Activated naive CD8-positive, alpha-beta T cell treated with anti-CD3 and anti-CD28 coated beads, Interleukin-2, amount 50 U/mL, for 16 hours (primary cell): ENCODE results near the gene SDK1.

Experiments
- DNase-seq: peaks from one replicate; pipeline ENCODE4 v3.0.0-alpha.2; 2020; ENCODE audit warnings: low read depth, low spot score

Gene SDK1

GRCh38 chr7:4268040-4268965, 967.3 kb downstream of the SDK1 start:
- DNase-seq, result no peak

DNA sequence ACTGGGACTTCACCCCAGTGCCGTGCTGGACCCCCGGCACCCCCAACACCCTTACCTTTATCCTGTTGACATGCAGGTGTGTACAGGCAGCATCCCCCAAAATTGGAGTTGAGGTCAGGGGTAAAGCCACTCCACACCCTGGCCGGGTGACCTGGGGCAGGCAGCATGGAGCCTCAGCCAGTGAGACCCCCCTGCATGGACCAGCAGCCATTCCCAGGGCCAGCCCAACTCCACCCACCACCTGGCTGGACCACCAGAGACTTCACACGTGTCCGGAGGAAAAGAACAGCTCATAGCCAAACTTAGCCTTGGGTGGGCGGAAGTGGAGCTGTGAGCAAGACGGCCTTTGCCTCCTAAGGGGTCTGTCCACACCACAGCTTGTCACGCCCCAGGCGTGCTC, 968.0 kb downstream of the SDK1 start:
- DNase-seq, result no peak

DNA sequence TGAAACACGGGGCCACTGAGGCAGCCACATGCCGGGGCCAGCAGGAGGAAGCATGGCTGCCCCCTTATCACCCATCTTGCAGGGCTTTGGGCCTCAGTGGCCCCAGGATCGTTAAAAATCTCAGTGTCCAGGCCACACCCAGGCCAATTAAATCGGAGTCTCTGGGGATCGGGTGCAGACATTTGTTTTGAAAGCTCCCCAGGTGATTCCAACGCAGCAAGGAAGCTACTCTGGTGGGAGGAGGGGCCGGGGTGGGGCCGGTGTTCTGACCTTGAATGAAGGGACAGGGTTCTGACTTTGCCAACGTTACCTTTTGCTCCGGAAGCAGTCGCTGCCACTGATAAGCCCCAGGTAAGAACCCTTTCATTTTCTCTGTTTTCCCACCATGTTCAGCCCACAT, 968.7 kb downstream of the SDK1 start:
- no peak for DNase-seq

- no peak for DNase-seq
Measured at GRCh38 chr7:4270268-4270667, 969.2 kb downstream of the SDK1 start.

- no peak for DNase-seq
Measured at GRCh38 chr7:4270941-4271715, 970.1 kb downstream of the SDK1 start.

DNA sequence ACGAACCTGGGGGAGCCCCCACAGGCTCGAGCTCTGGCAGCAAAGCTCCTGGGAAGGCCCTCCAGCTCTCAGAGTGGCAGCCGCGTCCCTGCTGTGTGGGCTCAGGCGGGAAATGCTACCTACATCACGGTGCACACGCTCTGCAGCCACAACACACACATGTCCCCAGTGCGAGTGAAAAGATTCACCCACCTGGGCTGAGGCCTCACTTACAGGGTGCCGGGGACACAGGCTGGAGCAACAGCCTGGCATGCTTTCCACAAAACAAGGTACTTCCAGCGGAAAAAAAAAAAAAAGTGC, 970.6 kb downstream of the SDK1 start:
- DNase-seq, result no peak

DNA sequence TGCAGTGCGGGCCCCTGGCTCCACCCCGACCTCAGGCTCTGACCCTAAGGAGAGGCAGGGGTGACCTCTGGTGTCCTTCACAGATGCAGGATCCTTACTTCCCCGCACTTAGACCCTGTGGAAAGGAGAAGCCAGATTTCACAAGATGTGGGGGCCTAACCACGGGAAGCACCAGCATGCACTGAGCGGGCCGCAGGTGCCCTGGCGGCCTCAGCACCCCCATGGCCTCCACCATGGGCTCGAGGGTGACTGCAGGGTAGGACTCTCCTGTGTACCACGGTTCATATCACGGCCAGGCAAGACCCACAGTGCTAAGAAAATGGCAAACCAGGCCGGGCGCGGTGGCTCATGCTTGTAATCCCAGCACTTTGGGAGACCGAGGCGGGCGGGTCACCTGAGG, 971.1 kb downstream of the SDK1 start:
- no peak for DNase-seq

GRCh38 chr7:4273566-4274230, 972.6 kb downstream of the SDK1 start:
- DNase-seq, result no peak

- no peak for DNase-seq
Measured at GRCh38 chr7:4274286-4274685, 973.2 kb downstream of the SDK1 start.

GRCh38 chr7:4277936-4278335, 976.9 kb downstream of the SDK1 start:
- DNase-seq, result no peak

DNA sequence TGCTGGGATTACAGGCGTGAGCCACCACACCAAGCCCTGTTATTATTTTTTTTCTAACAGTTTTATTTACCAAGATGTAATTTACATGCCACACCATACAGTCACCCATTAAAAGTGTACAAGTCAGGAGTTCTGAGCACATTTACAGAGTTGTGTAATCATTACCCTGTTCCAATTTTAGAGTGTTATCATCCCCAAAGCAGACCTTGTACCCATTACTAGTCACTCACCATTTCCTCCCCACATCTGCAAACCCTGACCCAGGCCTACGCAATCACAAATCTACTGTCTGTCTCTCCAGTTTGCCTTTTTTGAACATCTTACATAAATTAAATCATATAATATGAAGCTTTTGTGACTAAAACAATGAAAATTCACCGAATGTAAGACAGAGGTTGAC, 978.2 kb downstream of the SDK1 start:
- DNase-seq, result no peak

GRCh38 chr7:4281231-4281993, 980.4 kb downstream of the SDK1 start:
- no peak for DNase-seq

GRCh38 chr7:4282434-4283223, 981.6 kb downstream of the SDK1 start:
- DNase-seq, result no peak

DNA sequence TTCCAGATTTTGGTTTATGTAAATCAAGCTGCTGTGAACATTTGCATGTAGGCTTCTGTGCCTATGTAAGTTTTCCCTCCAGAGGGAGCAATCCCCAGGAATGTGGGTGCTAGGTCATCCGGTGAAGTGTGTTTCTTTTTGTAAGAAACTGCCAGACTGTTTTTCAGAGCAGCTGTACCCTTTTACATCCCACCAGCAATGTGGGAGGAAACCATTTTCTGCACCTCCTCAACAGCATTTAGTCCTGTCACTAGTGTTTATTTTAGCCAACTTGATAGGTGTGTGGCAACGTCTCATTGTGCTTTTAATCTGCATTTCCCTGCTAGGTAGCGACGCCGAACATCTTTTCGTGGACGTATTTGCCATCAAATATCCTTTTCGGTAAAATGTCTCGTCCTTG, 985.3 kb downstream of the SDK1 start:
- no peak for DNase-seq

GRCh38 chr7:4288791-4289394, 987.8 kb downstream of the SDK1 start:
- no peak for DNase-seq

DNA sequence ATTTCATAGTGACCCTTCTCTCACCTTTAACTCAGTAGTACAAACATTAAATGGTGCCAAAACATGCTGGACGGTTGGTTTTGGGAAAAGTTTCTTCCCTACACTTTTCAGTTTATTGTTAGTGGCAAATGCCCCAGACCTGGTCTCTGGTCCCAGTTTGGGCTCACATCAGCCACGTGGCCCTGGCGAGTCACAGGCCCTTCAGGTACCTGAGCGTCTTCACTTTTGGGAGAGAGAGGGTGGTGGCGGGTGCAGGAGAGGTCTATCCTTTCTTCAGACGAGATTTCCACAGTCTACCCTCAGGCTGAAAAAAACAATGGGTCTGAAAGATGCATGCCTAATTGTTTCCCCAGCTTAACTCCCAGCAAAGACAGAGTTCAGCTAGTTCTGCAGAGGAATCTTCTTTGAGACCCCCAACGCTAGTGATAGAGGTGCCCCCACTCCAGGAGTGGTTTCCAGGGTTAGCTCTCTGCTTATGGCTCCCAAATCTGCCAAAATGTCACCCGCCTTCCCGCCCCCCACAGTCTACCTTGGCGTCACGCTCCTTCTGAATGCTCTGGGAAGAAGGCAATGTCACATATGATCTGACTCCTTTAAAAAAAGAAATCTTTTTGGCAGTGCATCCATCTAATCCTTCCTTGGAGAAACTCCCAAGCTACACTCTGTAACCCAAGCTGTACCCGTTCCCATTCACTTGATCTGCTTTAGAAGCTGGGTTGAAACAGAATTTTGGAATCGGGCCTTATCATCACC, 996.3 kb downstream of the SDK1 start:
- no peak for DNase-seq

- DNase-seq, result no peak
Measured at GRCh38 chr7:4297918-4298219, 996.8 kb downstream of the SDK1 start.

GRCh38 chr7:4299431-4299830, 998.4 kb downstream of the SDK1 start:
- no peak for DNase-seq

DNA sequence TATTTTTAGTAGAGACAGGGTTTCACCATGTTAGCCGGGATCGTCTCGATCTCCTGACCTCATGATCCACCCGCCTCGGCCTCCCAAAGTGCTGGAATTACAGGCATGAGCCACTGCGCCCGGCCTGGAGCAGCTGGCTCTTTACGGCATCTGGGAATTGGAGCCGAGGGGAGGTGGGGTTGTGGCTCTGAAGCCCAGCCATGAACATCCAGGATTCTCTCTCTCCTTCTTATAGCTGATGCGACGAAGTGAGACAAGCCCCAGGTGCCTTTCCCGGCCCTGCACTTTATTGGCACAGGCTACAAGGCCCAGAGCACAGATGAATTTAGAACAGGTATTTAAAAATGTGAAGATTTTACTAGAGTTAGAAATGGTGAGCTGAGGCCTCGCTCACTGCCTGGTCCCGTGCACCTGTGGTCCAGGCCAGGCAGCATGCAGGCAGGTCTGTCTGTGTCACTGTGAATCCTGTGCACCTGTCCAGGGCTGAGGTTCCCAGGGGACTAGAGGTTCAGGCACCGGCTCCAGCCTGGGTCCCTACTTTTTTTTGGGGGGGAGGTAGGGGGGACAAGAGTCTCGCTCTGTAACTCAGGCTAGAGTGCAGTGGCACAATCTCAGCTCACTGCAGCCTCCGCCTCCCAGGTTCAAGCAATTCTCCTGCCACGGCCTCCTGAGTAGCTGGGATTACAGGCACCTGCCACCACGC, 1001.3 kb downstream of the SDK1 start:
- no peak for DNase-seq
